HEK293 (cell line): ENCODE data around the gene TTC13.

Experiments used
- IKZF3 ChIP-seq: fragments of 450-650 bp; IDR thresholded peaks from 2 replicates; pipeline ENCODE4 v1.5.0; 2018; ENCODE audit warnings: missing biosample characterization, mild to moderate bottlenecking, missing genetic modification characterization, moderate library complexity
- KLF7 ChIP-seq: fragments of 450-650 bp; formaldehyde crosslinking; IDR thresholded peaks from 2 replicates; pipeline ENCODE4 v1.5.1; 2016; ENCODE audit warnings: missing biosample characterization, missing genetic modification characterization, borderline replicate concordance
- KLF9 ChIP-seq: fragments of 450-650 bp; formaldehyde crosslinking; IDR thresholded peaks from 2 replicates; pipeline ENCODE4 v1.5.1; 2016; ENCODE audit warnings: missing biosample characterization, missing genetic modification characterization, low read depth
- ZBTB20 ChIP-seq: fragments of 450-650 bp; formaldehyde crosslinking; IDR thresholded peaks from 2 replicates; pipeline ENCODE4 v1.5.1; 2016; ENCODE audit warnings: missing biosample characterization, missing genetic modification characterization
- ZNF23 ChIP-seq: fragments of 450-650 bp; formaldehyde crosslinking; IDR thresholded peaks from 2 replicates; pipeline ENCODE4 v1.5.1; 2016; ENCODE audit warnings: missing biosample characterization, missing genetic modification characterization, borderline replicate concordance
- ZNF580 ChIP-seq: fragments of 450-650 bp; formaldehyde crosslinking; IDR thresholded peaks from 2 replicates; pipeline ENCODE4 v1.5.1; 2016; ENCODE audit warnings: missing biosample characterization, missing genetic modification characterization
- ZNF776 ChIP-seq: fragments of 450-650 bp; formaldehyde crosslinking; IDR thresholded peaks from 2 replicates; pipeline ENCODE4 v1.5.0; 2017; ENCODE audit warnings: missing biosample characterization, missing genetic modification characterization, borderline replicate concordance
- ZSCAN30 ChIP-seq: fragments of 450-650 bp; IDR thresholded peaks from 2 replicates; pipeline ENCODE4 v1.5.1; 2018; ENCODE audit warnings: missing biosample characterization, mild to moderate bottlenecking, missing genetic modification characterization, moderate library complexity
- ZSCAN5A ChIP-seq: fragments of 450-650 bp; formaldehyde crosslinking; IDR thresholded peaks from 2 replicates; pipeline ENCODE4 v1.5.1; 2016; ENCODE audit warnings: missing biosample characterization, missing genetic modification characterization
- ZXDB ChIP-seq: fragments of 450-650 bp; formaldehyde crosslinking; IDR thresholded peaks from 2 replicates; pipeline ENCODE4 v1.5.1; 2016; ENCODE audit warnings: missing biosample characterization, missing genetic modification characterization
- TF ChIP-seq, protein P1 (sequence below): fragments of 450-650 bp; formaldehyde crosslinking; IDR thresholded peaks from 2 replicates; pipeline ENCODE4 v1.5.1; 2016; ENCODE audit warnings: missing biosample characterization, missing genetic modification characterization
- TF ChIP-seq, protein P2 (sequence below): fragments of 450-650 bp; formaldehyde crosslinking; conservative IDR thresholded peaks from 2 replicates; pipeline ENCODE4 v1.5.1; 2016; ENCODE audit warnings: low read depth, missing biosample characterization, missing genetic modification characterization

DNA sequence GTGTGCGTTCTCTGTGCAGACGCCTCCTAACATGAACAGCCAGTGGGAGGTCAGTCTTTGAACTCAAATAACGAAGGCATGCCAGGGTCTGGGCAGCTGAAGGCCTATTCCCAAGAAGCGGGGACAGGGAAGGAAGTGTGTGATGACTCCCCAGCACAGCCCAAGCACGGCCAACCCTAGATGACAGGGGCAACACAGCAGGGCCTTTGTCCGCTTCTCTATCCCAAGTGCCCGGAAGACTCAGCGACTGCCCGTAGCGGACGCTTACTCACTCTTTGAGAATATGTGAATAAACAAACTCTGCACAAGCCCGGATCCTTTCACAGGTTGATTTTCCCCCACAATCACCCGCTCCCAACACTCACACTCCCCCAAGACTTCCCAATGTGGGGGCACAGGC is 121.6 kb downstream of the TTC13 start:
- TF ChIP-seq, protein P1, sequence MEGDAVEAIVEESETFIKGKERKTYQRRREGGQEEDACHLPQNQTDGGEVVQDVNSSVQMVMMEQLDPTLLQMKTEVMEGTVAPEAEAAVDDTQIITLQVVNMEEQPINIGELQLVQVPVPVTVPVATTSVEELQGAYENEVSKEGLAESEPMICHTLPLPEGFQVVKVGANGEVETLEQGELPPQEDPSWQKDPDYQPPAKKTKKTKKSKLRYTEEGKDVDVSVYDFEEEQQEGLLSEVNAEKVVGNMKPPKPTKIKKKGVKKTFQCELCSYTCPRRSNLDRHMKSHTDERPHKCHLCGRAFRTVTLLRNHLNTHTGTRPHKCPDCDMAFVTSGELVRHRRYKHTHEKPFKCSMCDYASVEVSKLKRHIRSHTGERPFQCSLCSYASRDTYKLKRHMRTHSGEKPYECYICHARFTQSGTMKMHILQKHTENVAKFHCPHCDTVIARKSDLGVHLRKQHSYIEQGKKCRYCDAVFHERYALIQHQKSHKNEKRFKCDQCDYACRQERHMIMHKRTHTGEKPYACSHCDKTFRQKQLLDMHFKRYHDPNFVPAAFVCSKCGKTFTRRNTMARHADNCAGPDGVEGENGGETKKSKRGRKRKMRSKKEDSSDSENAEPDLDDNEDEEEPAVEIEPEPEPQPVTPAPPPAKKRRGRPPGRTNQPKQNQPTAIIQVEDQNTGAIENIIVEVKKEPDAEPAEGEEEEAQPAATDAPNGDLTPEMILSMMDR, result no peak
- TF ChIP-seq ZXDB (tag by site-specific recombination) (no peak), ZSCAN30 (no peak), IKZF3 (no peak), ZSCAN5A (tag by site-specific recombination) (no peak), KLF7 (tag by site-specific recombination) (no peak), ZBTB20 (tag by site-specific recombination) (no peak), KLF9 (no peak), ZNF580 (tag by site-specific recombination) (no peak), ZNF776 (tag by site-specific recombination) (no peak), ZNF23 (no peak)
- TF ChIP-seq, protein P2, sequence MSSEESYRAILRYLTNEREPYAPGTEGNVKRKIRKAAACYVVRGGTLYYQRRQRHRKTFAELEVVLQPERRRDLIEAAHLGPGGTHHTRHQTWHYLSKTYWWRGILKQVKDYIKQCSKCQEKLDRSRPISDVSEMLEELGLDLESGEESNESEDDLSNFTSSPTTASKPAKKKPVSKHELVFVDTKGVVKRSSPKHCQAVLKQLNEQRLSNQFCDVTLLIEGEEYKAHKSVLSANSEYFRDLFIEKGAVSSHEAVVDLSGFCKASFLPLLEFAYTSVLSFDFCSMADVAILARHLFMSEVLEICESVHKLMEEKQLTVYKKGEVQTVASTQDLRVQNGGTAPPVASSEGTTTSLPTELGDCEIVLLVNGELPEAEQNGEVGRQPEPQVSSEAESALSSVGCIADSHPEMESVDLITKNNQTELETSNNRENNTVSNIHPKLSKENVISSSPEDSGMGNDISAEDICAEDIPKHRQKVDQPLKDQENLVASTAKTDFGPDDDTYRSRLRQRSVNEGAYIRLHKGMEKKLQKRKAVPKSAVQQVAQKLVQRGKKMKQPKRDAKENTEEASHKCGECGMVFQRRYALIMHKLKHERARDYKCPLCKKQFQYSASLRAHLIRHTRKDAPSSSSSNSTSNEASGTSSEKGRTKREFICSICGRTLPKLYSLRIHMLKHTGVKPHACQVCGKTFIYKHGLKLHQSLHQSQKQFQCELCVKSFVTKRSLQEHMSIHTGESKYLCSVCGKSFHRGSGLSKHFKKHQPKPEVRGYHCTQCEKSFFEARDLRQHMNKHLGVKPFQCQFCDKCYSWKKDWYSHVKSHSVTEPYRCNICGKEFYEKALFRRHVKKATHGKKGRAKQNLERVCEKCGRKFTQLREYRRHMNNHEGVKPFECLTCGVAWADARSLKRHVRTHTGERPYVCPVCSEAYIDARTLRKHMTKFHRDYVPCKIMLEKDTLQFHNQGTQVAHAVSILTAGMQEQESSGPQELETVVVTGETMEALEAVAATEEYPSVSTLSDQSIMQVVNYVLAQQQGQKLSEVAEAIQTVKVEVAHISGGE (tag by site-specific recombination), result no peak
